Coronary artery (tissue), 2 donors: Measurements from ENCODE around the gene CCDC85C.

ENCODE experiments used
- DNase-seq: peaks from one replicate; pipeline ENCODE4 v3.0.0-alpha.2; 2017; ENCODE audit warnings: low spot score
- H3K27ac ChIP-seq, 2 donors: fragments of 200-600 bp; sonication (generic); one replicate each; pipeline ENCODE4 v1.5.1; 2016 to 2019
- H3K4me3 ChIP-seq: fragments of 200-600 bp; sonication (generic); 2 replicates; pipeline ENCODE4 v1.5.1; 2016; ENCODE audit warnings: mild to moderate bottlenecking, moderate library complexity
- CTCF ChIP-seq: fragments of 200-600 bp; sonication (generic); IDR thresholded peaks from one replicate; pipeline ENCODE4 v1.5.1; 2019; ENCODE audit warnings: antibody characterized with exemption

Gene CCDC85C

GRCh38 chr14:99612071-99612737 lies 8.2 kb upstream of the CCDC85C start:
- TF ChIP-seq CTCF, result no peak
- Histone ChIP-seq H3K27ac (no peak overlapping the region), H3K4me3 (no peak overlapping the region)
- no peak for DNase-seq

- no peak for DNase-seq
- Histone ChIP-seq H3K27ac (no peak overlapping the region), H3K4me3 (no peak overlapping the region)
- no peak for TF ChIP-seq CTCF
Observed at GRCh38 chr14:99611646-99612045, 7.6 kb upstream of the CCDC85C start.

GRCh38 chr14:99609245-99610170 lies 5.5 kb upstream of the CCDC85C start:
- no peak for DNase-seq
- no peak overlapping the region for H3K27ac ChIP-seq
- H3K4me3 ChIP-seq, result no peak overlapping the region
- TF ChIP-seq CTCF, result no peak

- TF ChIP-seq CTCF, result no peak
- Histone ChIP-seq H3K4me3 (no peak overlapping the region), H3K27ac (no peak overlapping the region)
- DNase-seq, result no peak
Observed at GRCh38 chr14:99608591-99608990, 4.6 kb upstream of the CCDC85C start.

- TF ChIP-seq CTCF, result no peak
- Histone ChIP-seq H3K27ac (no peak overlapping the region), H3K4me3 (no peak overlapping the region)
- DNase-seq, result no peak
Observed at GRCh38 chr14:99606359-99606758, 2.4 kb upstream of the CCDC85C start.

- no peak for DNase-seq
- no peak for TF ChIP-seq CTCF
- H3K27ac ChIP-seq, result peak overlapping the region; percentile 65 to 87
- H3K4me3 ChIP-seq, result peak overlapping the region; percentile 91
Observed at GRCh38 chr14:99605299-99605961, 1.4 kb upstream of the CCDC85C start.
